Kidney capillary endothelial cell (primary cell): Measurements from ENCODE around the gene SELENOW.
"Not testable (repeated sequence)": the region's sequence is repeated elsewhere in the genome, so short reads cannot be mapped to it uniquely, and the experiment has no call there.

ENCODE experiments used
- DNase-seq: peaks from one replicate; pipeline ENCODE4 v3.0.0-alpha.2; 2018; ENCODE audit warnings: low spot score

Gene SELENOW

DNA sequence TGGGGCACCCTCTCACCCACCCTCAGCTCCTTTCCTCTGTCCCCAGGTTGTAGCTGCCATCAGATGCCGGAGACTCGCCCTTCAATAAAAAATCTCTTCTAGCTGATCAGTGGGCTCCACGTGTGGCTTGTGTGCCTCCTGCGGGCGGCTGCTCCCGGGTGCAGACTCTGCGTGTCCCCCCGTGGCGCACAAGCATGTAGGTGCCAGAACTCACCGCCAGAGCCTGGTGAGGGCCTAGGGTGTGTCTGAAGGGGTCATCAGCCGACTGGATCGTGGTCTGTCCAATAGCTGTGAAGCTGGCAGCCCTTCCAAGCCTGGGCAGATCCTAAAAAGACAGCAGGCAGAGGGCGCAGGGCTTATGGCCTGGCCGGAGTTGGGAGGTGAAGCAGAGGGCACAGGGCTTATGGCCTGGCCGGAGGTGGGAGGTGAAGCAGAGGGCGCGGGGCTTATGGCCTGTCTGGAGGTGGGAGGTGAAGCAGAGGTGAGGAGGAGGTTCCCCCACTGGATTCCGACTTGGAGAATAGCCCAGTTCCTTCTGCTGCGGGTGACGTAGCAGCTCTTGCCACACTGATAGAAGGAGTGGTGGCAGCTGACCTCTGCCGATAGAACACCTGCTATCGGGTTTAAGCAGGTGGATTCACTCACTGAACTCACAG lies 21.4 kb upstream of the SELENOW start:
- no peak for DNase-seq

- no peak for DNase-seq
Measured at GRCh38 chr19:47757617-47758442, 20.7 kb upstream of the SELENOW start.

DNA sequence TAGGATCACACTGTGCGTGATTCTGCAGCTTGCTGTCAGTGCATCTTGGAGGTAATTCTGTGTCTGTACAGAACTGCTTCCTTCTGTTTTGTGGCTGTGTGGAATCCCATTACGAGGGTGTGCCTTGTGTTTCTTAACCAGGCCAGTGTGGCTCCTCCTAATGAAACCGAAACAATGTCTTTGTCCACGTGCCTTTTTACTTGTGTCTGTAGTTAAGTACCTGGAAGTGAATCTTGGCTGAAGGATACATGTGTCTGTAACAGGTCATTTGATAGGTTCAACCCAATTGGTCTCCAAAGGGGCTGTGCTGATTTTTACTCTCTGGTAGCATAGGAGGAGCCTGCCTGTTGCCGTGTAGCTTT lies 20.1 kb upstream of the SELENOW start:
- DNase-seq: no peak

- DNase-seq: no peak
Measured at GRCh38 chr19:47760632-47760999, 17.9 kb upstream of the SELENOW start.

- no peak for DNase-seq
Measured at GRCh38 chr19:47761566-47761965, 16.9 kb upstream of the SELENOW start.

DNA sequence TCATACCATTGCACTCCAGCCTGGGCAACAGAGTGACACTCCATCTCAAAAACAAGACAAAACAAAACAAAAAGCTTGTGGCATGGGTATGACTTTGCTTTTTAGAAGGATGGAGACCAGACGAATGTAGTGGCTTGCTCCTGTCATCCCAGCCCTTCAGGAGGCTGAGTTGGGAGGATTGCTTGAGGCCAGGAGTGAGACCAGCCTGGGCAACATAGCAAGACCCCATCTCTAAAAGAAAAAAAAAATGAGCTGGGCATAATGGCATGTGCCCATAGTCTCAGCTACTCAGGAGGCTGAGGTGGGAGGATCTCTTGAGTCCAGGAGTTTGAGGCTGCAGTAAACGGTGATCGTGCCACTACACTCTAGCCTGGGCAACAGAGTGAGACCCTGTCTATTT lies 16.4 kb upstream of the SELENOW start:
- DNase-seq: no peak

GRCh38 chr19:47762615-47763308 lies 15.7 kb upstream of the SELENOW start:
- peak; percentile 79 for DNase-seq

DNA sequence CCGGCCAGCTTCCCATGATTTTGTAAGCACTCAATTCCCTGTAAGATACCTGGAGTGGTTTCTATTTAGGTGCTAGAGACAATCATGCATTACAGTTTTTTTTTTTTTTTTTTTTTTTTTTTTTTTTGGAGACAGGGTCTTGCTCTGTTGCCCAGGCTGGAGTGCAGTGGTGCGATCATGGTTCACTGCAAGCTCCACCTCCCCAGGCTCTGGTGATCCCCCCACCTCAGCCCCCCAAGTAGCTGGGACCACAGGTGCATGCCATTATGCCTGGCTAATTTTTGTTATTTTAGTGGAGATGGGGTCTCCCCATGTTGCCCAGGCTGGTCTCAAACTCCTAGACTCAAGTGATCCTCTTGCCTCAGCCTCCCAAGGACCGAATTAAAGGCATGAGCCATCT lies 13.8 kb upstream of the SELENOW start:
- DNase-seq: not testable (repeated sequence)

DNA sequence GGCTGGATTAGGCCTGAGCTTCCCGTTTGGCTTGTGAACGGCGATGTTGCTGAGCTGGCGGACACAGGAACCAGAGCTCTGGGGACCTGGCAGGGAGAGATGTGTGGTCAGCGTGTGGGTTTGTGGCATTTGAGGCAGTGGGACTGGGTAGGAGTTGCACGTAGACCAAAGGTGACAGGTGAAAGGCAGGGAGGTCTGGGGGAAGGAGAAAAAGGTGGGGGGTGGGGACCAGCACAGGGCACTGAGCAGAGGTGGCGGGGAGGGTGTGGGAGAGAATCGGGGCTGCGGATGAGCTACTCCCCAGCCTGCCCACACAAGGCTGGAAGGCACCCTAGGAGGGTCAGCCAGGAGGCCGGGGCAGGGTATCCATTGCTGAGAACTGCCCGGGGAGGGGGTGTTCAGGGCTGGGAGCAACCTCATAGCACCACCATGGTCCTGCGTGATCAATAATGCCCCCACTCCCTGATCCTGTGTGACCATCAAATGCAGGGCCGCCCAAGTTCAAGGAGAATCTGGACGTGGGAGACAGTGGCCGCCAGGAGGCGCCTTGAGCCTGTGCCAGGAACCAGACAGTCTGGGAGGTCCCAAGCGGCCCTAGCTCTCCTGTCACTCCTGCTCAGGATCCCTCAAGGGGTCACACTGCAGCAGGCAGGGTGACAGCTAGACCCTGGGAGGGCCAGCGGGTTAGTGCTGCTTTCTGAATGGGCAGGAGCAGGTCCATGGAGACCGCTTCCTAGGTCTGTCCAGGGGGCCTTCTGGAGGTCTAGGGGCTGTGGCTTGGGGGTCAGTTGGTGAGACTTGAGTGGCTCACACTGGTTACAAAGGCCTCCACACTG lies 12.8 kb upstream of the SELENOW start:
- DNase-seq: peak; percentile 64

GRCh38 chr19:47766359-47766620 lies 12.2 kb upstream of the SELENOW start:
- DNase-seq: no peak

- DNase-seq: no peak
Measured at GRCh38 chr19:47766670-47767069, 11.8 kb upstream of the SELENOW start.

GRCh38 chr19:47767349-47767748 lies 11.2 kb upstream of the SELENOW start:
- DNase-seq: no peak

GRCh38 chr19:47768604-47769003 lies 9.9 kb upstream of the SELENOW start:
- no peak for DNase-seq

GRCh38 chr19:47769534-47769933 lies 9.0 kb upstream of the SELENOW start:
- DNase-seq: no peak

DNA sequence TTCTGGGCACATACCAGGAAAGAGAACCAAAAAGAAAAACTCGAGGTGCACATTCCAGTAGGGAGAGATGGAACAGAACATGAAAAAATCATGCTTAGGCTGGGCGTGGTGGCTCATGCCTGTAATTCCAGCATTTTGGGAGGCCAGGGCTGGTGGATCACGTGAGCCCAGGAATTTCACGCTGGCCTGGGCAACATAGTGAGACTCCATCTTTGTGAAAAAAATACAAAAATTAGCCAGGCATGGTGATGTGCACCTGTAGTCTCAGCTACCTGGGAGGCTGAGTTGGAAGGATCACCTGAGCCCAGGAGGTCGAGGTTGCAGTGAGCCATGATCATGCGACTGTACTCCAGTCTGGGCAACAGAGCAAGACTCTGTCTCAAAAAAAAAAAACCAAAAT lies 7.2 kb upstream of the SELENOW start:
- not testable (repeated sequence) for DNase-seq

DNA sequence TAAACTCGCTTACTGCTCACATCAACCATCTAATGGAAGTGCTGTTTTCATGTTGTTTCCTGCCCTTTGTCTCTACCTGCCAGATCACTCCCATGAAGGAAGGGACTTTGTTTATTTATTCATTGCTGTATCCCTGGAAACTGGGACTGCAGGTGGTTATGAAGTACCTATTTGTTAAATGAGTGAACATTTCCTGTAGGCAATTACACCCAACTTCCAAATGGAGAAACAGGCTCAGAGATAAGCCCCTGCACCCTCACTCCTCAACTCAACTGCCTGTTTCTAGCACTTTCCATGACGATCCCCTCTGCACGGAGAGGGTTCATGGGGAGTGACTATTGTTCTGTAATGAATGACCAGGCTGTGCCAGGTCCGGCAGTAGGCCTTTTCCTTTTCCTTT lies 1.9 kb upstream of the SELENOW start:
- DNase-seq: peak; percentile 62

GRCh38 chr19:47777245-47778048 lies 1.1 kb upstream of the SELENOW start:
- not testable (repeated sequence) for DNase-seq

GRCh38 chr19:47778954-47779351 lies 450 bp downstream of the SELENOW start:
- DNase-seq: no peak

- DNase-seq: no peak
Measured at GRCh38 chr19:47779524-47780214, 1.2 kb downstream of the SELENOW start.

DNA sequence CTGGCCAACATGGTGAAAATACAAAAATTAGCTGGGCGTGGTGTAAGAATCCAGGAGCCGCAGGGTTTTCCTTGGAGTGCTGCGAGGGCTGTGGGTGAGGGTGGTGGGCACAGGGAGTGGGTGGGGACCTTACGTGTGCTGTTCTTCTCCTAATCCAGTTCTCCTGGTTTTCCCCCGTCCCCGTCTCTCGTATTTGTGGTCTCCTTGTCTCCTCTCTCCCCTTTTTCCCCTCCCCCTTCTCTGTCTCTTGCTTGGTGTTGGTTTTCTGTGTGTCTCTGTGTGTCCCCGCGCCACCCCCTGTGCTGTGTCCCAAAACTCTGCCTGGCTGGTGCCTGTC lies 1.7 kb downstream of the SELENOW start:
- no peak for DNase-seq

DNA sequence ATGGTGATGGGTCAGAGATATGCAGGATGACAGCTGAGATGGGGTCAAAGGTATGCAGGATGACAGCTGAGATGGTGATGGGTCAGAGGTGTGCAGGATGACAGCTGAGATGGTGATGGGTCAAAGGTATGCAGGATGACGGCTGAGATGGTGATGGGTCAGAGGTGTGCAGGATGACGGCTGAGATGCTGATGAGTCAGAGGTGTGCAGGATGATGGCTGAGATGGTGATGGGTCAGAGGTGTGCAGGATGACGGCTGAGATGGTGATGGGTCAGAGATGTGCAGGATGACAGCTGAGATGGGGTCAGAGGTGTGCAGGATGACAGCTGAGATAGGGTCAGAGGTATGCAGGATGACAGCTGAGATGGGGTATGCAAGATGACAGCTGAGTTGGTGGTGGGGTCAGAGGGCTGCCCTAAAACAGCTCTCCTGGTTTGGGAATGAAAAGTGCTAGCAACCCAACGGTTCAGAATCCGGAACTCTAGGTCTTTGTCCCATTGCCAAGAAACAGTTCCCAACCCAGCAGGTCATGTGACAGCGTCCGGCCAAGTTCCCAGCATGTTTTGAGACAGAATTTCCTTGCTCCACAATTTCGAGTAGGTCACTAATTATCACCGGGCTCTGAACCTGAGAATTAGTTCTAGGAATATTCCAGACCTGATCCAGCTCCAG lies 3.2 kb downstream of the SELENOW start:
- DNase-seq: no peak
